ENCODE measurements around the gene TTC4. TPM values are rescaled to one million over a fixed set of nuclear protein-coding genes. Genes with fewer than 3 reads are reported as not detected.

TTC4 gene
- polyA plus RNA-seq, 1 of the 3 experiments (the other 2 are of a cell fraction) = 17.9 TPM

- TF ChIP-seq EZH2phosphoT487 (IDR thresholded peaks at IDR 0.05; ENCODE audit: borderline replicate concordance, low read depth) (no peak), FOSL2 (IDR thresholded peaks at IDR 0.05; ENCODE audit: borderline replicate concordance, low read depth) (no peak), SIN3A (IDR thresholded peaks at IDR 0.05; ENCODE audit: borderline replicate concordance, low read depth, low read length) (no peak), CHD2 (IDR thresholded peaks at IDR 0.05; ENCODE audit: low read length, partially characterized antibody) (no peak), TAF1 (IDR thresholded peaks at IDR 0.05; ENCODE audit: borderline replicate concordance, low read depth, low read length) (no peak)
- TF ChIP-seq, protein P1, sequence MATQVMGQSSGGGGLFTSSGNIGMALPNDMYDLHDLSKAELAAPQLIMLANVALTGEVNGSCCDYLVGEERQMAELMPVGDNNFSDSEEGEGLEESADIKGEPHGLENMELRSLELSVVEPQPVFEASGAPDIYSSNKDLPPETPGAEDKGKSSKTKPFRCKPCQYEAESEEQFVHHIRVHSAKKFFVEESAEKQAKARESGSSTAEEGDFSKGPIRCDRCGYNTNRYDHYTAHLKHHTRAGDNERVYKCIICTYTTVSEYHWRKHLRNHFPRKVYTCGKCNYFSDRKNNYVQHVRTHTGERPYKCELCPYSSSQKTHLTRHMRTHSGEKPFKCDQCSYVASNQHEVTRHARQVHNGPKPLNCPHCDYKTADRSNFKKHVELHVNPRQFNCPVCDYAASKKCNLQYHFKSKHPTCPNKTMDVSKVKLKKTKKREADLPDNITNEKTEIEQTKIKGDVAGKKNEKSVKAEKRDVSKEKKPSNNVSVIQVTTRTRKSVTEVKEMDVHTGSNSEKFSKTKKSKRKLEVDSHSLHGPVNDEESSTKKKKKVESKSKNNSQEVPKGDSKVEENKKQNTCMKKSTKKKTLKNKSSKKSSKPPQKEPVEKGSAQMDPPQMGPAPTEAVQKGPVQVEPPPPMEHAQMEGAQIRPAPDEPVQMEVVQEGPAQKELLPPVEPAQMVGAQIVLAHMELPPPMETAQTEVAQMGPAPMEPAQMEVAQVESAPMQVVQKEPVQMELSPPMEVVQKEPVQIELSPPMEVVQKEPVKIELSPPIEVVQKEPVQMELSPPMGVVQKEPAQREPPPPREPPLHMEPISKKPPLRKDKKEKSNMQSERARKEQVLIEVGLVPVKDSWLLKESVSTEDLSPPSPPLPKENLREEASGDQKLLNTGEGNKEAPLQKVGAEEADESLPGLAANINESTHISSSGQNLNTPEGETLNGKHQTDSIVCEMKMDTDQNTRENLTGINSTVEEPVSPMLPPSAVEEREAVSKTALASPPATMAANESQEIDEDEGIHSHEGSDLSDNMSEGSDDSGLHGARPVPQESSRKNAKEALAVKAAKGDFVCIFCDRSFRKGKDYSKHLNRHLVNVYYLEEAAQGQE (IDR thresholded peaks at IDR 0.05; ENCODE audit: low read depth, low read length) = no peak
Measured at GRCh38 chr1:54681358-54681757, 34.3 kb upstream of the TTC4 start (continued).

DNA sequence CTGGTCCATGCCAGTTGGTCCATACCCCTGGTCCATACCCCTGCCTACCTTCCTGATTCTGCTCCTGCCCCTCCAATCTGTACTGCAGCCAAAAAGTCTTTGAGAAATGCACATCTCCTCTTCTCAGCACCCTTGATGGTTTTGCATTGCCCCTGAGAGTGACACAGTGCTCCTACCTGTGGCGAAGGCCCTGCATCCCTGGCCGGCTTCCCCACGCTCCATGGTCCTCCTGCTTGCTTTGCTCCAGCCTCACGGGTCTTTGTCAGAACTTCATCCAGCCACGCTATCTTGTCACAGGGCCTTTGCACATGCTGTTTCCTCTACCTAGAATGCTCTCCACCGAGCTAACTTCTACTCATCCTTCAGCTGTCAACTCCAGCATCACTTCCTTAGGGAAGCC, 32.2 kb upstream of the TTC4 start:
- no peaks in the 10 kb centered on the region for H4K20me1 ChIP-seq (ENCODE audit: insufficient read depth)
- H3K9ac ChIP-seq = no peak overlapping the region
- H2AFZ ChIP-seq (ENCODE audit: low read depth) = no peak overlapping the region
- H3K4me3 ChIP-seq (ENCODE audit: low read depth in 2 of 2, low read length in 1 of 2) = no peak overlapping the region
- H3K9me3 ChIP-seq = no peaks in the 10 kb centered on the region
- TF ChIP-seq TCF12 (IDR thresholded peaks at IDR 0.05) = no peak
- TF ChIP-seq NRF1 (IDR thresholded peaks at IDR 0.05; ENCODE audit: low read depth, low read length) = no peak
- no peak for TF ChIP-seq GABPA (IDR thresholded peaks at IDR 0.05; ENCODE audit: low read depth)
- no peak for TF ChIP-seq TEAD4 (IDR thresholded peaks at IDR 0.05; ENCODE audit: borderline replicate concordance, insufficient read depth)
- no peak for TF ChIP-seq MXI1 (IDR thresholded peaks at IDR 0.05; ENCODE audit: low read depth, low read length)
- TF ChIP-seq FOSL2 (IDR thresholded peaks at IDR 0.05; ENCODE audit: borderline replicate concordance, low read depth) = no peak
- TF ChIP-seq RFX5 (IDR thresholded peaks at IDR 0.05; ENCODE audit: low read length) = no peak
- TF ChIP-seq EP300 (IDR thresholded peaks at IDR 0.05; ENCODE audit: borderline replicate concordance in 1 of 2, low read depth in 1 of 2, low read length in 1 of 2) = no peak
- no peak for TF ChIP-seq CHD2 (IDR thresholded peaks at IDR 0.05; ENCODE audit: low read length, partially characterized antibody)
- TF ChIP-seq, protein P2, sequence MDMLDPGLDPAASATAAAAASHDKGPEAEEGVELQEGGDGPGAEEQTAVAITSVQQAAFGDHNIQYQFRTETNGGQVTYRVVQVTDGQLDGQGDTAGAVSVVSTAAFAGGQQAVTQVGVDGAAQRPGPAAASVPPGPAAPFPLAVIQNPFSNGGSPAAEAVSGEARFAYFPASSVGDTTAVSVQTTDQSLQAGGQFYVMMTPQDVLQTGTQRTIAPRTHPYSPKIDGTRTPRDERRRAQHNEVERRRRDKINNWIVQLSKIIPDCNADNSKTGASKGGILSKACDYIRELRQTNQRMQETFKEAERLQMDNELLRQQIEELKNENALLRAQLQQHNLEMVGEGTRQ (IDR thresholded peaks at IDR 0.05; ENCODE audit: borderline replicate concordance, low read depth, low read length) = no peak
- TF ChIP-seq, protein P3, sequence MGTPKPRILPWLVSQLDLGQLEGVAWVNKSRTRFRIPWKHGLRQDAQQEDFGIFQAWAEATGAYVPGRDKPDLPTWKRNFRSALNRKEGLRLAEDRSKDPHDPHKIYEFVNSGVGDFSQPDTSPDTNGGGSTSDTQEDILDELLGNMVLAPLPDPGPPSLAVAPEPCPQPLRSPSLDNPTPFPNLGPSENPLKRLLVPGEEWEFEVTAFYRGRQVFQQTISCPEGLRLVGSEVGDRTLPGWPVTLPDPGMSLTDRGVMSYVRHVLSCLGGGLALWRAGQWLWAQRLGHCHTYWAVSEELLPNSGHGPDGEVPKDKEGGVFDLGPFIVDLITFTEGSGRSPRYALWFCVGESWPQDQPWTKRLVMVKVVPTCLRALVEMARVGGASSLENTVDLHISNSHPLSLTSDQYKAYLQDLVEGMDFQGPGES (IDR thresholded peaks at IDR 0.05; ENCODE audit: low read depth, low read length) = no peak
- TF ChIP-seq GATA2 (CRISPR knock-in tag; IDR thresholded peaks at IDR 0.05) = no peak
- TF ChIP-seq, protein P4, sequence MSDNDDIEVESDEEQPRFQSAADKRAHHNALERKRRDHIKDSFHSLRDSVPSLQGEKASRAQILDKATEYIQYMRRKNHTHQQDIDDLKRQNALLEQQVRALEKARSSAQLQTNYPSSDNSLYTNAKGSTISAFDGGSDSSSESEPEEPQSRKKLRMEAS (IDR thresholded peaks at IDR 0.05; ENCODE audit: low read depth) = no peak
- no peak for DNase-seq
- H3K9me2 ChIP-seq = no peaks in the 10 kb centered on the region
- CTCF ChIA-PET = interaction anchor here (1.2 kb wide), 1 partner anchor 11 kb away, joined by 3 read pairs; no protein-coding TSS in a partner anchor
- H3K4me1 ChIP-seq (ENCODE audit: control insufficient read depth in 1 of 2, insufficient read depth in 2 of 2, low read depth in 1 of 2, low read length in 1 of 2) = no peaks in the 10 kb centered on the region; a peak in 1 of 4 replicates
- whole genome bisulfite sequencing (ENCODE audit: low lambda C conversion rate) = 66% methylated on average over 6 of the region's 6 CpGs
- no peaks in the 10 kb centered on the region for H3K79me2 ChIP-seq (ENCODE audit: insufficient read depth)
- H3K36me3 ChIP-seq (replicated peaks in 1 of 2; ENCODE audit: control insufficient read depth in 1 of 2, insufficient read depth in 2 of 2, low read length in 1 of 2) = no peaks in the 10 kb centered on the region
- no peak overlapping the region for H3K4me2 ChIP-seq
- H3K27ac ChIP-seq (ENCODE audit: low read depth in 2 of 2, low read length in 1 of 2) = no peak overlapping the region
- POLR2A ChIA-PET = no interaction called here
- H3F3A ChIP-seq (replicated peaks; ENCODE audit: insufficient read depth) = no peaks in the 10 kb centered on the region
- H3K27me3 ChIP-seq (ENCODE audit: insufficient read depth) = no peaks in the 10 kb centered on the region
